ENCODE measurements around the gene LRIT2.

DNA sequence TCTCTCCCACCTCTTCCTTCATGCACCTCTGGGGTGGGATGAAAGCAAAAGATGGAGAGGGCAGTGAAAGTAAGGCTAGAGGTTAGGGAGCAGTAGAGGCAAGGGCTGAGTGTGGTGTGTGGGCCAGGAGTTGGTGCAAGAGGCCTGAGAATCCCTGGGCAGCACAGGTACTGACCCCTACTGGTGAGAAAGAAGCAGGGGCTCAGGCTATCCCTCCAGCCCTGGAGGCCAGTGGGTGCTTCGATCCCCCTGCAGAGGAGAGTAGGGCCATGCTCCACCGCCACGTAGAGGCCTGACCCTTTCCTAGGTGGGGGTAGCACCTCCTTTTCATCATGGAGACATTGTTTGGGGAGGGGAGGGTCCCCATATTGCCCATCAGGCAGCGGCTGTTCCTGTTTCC is 21.2 kb downstream of the LRIT2 start:
- TF ChIP-seq POLR2A (IDR thresholded peaks at IDR 0.05) = no peak
- no peak for TF ChIP-seq CTCF (IDR thresholded peaks at IDR 0.05 in 4 of 5, conservative IDR thresholded peaks at IDR 0.05 in 1 of 5)
